ENCODE results near the gene NWD2. TPM values are rescaled to one million over a fixed set of nuclear protein-coding genes. Genes with fewer than 3 reads are reported as not detected.
A peak's percentile ranks its signal among the peaks of the same experiment; 100 is the strongest.

NWD2 gene
- total RNA-seq, 1 experiment from 2014 or later = not detected

DNA sequence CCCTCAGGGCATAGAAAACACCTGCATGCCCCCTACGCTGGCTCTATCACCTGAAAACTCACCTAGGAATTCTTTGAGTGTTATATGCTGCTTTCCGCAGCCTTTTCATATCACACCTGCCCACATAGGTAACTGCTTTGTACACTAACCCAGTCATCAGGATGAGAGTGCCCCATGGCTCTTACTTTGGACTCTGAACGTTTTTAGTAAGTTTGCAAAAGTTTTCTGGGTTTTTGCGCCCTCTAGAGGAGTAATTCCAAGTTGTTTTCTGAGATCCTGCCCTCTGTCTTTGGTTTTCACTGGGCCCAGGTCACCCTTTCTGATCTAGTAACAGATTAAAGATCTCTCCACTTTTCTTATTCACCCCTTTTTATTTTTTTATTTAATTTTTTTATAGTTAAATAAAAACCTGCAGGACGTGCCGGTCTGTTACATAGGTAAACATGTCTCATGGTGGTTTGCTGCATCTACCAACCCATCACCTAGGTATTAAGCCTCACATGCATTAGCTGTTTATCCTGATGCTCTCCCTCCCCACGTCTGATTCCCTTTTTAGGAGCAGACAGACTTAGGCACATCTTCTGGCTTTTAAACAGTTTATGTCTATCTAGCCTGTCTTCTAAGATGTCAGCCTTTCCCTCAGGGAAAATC, 139.2 kb downstream of the NWD2 start:
- POLR2A ChIA-PET (ENCODE audit: low non-redundant PET) = no interaction called here
- peaks cover 33% of the 10 kb centered on the region for H3K27me3 ChIP-seq (replicated peaks; ENCODE audit: insufficient read depth, low read depth, low read length, poor library complexity)
- peak; percentile 41 for DNase-seq (ENCODE audit: low spot score)

DNA sequence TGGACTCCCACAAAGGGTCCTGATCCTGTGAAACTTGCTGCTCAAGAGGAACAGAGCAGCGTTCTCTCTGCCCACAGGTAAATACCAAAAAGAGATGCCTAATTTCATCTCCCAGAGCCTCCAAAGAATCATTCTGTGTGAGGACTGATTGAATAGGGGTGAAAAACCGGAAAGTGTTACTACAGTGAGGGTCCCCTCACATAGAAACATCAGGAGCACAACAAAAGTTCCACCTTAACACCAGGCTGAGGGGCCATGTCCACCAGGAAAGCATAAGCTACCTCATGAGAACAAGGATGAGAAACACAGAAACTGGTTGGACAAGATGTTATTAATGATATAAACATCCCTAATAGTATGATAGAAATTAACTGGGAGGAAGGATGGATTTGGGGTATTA, 140.9 kb downstream of the NWD2 start:
- Histone ChIP-seq H3K27ac (ENCODE audit: low read depth, low read length, poor library complexity, severe bottlenecking) (no peak overlapping the region), H3K9me3 (ENCODE audit: low read depth, low read length, poor library complexity, severe bottlenecking) (no peaks in the 10 kb centered on the region), H3K4me3 (ENCODE audit: low read depth, low read length, poor library complexity, severe bottlenecking) (no peak overlapping the region), H3K4me1 (ENCODE audit: insufficient read depth, low read length, poor library complexity, severe bottlenecking) (no peaks in the 10 kb centered on the region), H3K36me3 (ENCODE audit: insufficient read depth, low read length, poor library complexity, severe bottlenecking) (no peaks in the 10 kb centered on the region), H3K27me3 (replicated peaks; ENCODE audit: insufficient read depth, low read depth, low read length, poor library complexity) (peaks cover 17% of the 10 kb centered on the region)
- ChIA-PET CTCF (no interaction called here), POLR2A (ENCODE audit: low non-redundant PET) (no interaction called here)
- BruUV-seq (replicated peaks) = no TSS peak
- no peak for DNase-seq (ENCODE audit: low spot score)
- intact Hi-C loops (cut with micrococcal nuclease; ENCODE audit: unreplicated experiment) = loop anchor here (5.0 to 10.0 kb wide), 3 partner anchors 141 to 973 kb away; partner anchors contain the start of gene NWD2
- TF ChIP-seq EZH2 (IDR thresholded peaks at IDR 0.05; ENCODE audit: borderline replicate concordance, low read depth, low read length, poor library complexity, severe bottlenecking) = no peak
- TF ChIP-seq, protein P1, sequence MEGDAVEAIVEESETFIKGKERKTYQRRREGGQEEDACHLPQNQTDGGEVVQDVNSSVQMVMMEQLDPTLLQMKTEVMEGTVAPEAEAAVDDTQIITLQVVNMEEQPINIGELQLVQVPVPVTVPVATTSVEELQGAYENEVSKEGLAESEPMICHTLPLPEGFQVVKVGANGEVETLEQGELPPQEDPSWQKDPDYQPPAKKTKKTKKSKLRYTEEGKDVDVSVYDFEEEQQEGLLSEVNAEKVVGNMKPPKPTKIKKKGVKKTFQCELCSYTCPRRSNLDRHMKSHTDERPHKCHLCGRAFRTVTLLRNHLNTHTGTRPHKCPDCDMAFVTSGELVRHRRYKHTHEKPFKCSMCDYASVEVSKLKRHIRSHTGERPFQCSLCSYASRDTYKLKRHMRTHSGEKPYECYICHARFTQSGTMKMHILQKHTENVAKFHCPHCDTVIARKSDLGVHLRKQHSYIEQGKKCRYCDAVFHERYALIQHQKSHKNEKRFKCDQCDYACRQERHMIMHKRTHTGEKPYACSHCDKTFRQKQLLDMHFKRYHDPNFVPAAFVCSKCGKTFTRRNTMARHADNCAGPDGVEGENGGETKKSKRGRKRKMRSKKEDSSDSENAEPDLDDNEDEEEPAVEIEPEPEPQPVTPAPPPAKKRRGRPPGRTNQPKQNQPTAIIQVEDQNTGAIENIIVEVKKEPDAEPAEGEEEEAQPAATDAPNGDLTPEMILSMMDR (conservative IDR thresholded peaks at IDR 0.05; ENCODE audit: low read depth, low read length) = no peak

More for the DNA sequence above, 139.2 kb downstream of the NWD2 start:
- Histone ChIP-seq H3K9me3 (ENCODE audit: low read depth, low read length, poor library complexity, severe bottlenecking) (no peaks in the 10 kb centered on the region), H3K4me3 (ENCODE audit: low read depth, low read length, poor library complexity, severe bottlenecking) (no peak overlapping the region), H3K36me3 (ENCODE audit: insufficient read depth, low read length, poor library complexity, severe bottlenecking) (no peaks in the 10 kb centered on the region), H3K4me1 (ENCODE audit: insufficient read depth, low read length, poor library complexity, severe bottlenecking) (no peaks in the 10 kb centered on the region), H3K27ac (ENCODE audit: low read depth, low read length, poor library complexity, severe bottlenecking) (no peak overlapping the region)
- intact Hi-C loops (cut with micrococcal nuclease; ENCODE audit: unreplicated experiment) = loop anchor here (10.0 kb wide), 2 partner anchors 139 to 319 kb away; partner anchors contain the start of gene NWD2
- no TSS peak for BruUV-seq (replicated peaks)
- CTCF ChIA-PET = no interaction called here
- TF ChIP-seq, protein P1 (conservative IDR thresholded peaks at IDR 0.05; ENCODE audit: low read depth, low read length) = peak; percentile 68
- no peak for TF ChIP-seq EZH2 (IDR thresholded peaks at IDR 0.05; ENCODE audit: borderline replicate concordance, low read depth, low read length, poor library complexity, severe bottlenecking)

DNA sequence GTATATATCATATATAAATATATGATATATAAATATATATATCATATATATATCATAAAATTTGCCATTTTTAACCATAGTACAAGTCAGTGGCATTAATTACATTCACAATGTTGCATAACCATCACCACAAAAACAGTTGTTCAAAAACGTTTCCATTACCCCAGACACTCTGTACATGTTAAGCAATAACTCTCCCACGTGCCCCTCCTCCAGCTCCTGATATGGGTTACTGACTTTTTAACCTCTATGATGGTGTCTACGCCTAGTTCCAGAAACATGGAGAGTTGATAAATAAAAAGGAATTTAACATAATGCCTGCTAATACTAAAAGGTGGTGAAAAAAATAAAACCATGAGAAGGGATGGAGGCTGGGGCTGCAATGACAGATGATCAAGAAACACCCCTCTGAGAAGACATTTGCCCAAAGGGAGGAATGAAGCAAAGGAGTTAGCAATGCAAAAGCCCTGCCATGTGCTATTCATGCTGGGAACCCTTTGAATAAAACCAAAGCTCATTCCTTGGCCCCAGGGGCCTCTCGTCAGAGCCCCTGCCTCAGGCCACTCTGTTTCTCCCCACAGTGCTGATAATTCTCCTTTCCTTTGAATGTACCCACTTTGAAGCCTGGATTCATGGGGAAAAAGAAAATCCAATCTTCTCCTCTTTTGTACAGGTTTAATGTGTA, 144.3 kb downstream of the NWD2 start:
- H3K4me1 ChIP-seq (ENCODE audit: insufficient read depth, low read length, poor library complexity, severe bottlenecking) = no peaks in the 10 kb centered on the region
- no peak overlapping the region for H3K27ac ChIP-seq (ENCODE audit: low read depth, low read length, poor library complexity, severe bottlenecking)
- POLR2A ChIA-PET (ENCODE audit: low non-redundant PET) = no interaction called here
- no peak for TF ChIP-seq EZH2 (IDR thresholded peaks at IDR 0.05; ENCODE audit: borderline replicate concordance, low read depth, low read length, poor library complexity, severe bottlenecking)
- TF ChIP-seq, protein P1 (conservative IDR thresholded peaks at IDR 0.05; ENCODE audit: low read depth, low read length) = no peak
- no peaks in the 10 kb centered on the region for H3K9me3 ChIP-seq (ENCODE audit: low read depth, low read length, poor library complexity, severe bottlenecking)
- CTCF ChIA-PET = interaction anchor here (0.7 kb wide), 2 partner anchors 23 to 222 kb away, joined by 3 to 4 read pairs; no protein-coding TSS in a partner anchor
- no peak overlapping the region for H3K4me3 ChIP-seq (ENCODE audit: low read depth, low read length, poor library complexity, severe bottlenecking)
- no TSS peak for BruUV-seq (replicated peaks)
- DNase-seq (ENCODE audit: low spot score) = no peak
- no peaks in the 10 kb centered on the region for H3K27me3 ChIP-seq (replicated peaks; ENCODE audit: insufficient read depth, low read depth, low read length, poor library complexity)
- intact Hi-C loops (cut with micrococcal nuclease; ENCODE audit: unreplicated experiment) = loop anchor here (5.0 to 10.0 kb wide), 3 partner anchors 144 to 977 kb away; partner anchors contain the start of gene NWD2
- H3K36me3 ChIP-seq (ENCODE audit: insufficient read depth, low read length, poor library complexity, severe bottlenecking) = no peaks in the 10 kb centered on the region
